Right renal pelvis (tissue), 4 donors: Measurements from ENCODE around the gene MRM2. TPM values are rescaled to one million over a fixed set of nuclear protein-coding genes. Genes with fewer than 3 reads are reported as not detected.
A peak's percentile ranks its signal among the peaks of the same experiment; 100 is the strongest.

Experiments used
- DNase-seq, 4 donors: peaks; one replicate each; pipeline ENCODE4 v3.0.0-alpha.2; 2013; ENCODE audit warnings: low read depth in 4 of 4, low spot score in 3 of 4, missing footprints in 1 of 4
- polyA plus RNA-seq, 4 donors: library from polyadenylated mRNA; unstranded; fragments of 120-200 nt; gene quantifications; one replicate each; pipeline ENCODE4 v1.2.1, GENCODE V29; 2013; ENCODE audit not compliant: insufficient read length in 4 of 4

The MRM2 gene
- polyA plus RNA-seq = 10 to 100 TPM; 36.4 to 39.9 (median 38.8) TPM

DNA sequence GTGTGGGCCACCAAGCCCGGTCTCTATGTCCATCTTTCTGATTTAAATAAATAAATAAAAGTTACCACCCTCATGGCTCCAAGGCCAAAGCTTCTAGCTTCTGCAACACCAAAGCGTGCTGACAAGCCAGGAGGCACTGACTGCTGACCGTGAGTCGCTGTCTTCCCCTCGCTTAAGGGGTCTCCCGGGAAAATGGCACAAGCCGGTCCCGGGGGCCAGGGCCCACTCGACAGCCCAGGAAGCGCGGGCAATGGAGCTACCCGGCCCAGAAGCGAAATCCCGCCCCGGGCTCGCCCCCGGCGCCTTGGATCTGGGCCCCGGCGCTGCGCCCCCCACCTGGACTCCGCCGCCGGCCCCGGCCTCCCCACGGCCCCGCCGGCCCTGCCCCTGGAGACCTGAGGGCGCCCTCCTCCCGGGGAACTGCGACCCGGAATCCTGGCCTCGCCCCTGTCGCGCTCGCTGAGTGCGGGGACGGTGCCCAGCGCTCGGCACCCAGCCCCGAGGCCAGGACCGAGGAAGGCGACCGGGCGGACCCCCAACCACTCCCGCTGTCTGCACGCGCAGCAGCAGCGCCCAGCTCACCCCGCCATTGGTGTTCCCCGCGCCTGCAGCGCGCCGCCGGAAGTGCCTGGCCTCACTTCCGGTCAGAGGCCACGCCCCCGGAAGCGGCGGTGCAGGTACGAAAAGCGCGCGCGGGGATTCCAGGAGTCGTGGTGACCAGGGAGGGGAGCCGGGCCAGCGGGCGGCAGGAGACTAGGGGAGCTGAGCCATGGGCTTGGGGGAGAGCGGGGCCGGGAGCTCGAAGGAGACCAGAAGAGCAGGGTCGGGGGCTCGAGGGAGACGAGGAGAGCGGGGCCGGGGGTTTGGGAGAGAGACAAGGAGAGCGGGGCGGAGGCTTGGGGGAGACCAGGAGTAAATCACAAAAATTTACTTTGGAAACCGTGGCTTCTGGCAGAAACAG, at the start of gene MRM2, which contains the start of gene NUDT1:
Gene MRM2, minus strand, starts transcription at position 626 of the 961 bp plus-strand sequence. Its CDS starts 36 bp downstream, at position 590.
Gene NUDT1, plus strand, starts transcription at position 647 of the 961 bp plus-strand sequence. CDS start 2,349 bp downstream, outside the sequence.
- DNase-seq = peak; percentile 52 to 70 (median 68)

DNA sequence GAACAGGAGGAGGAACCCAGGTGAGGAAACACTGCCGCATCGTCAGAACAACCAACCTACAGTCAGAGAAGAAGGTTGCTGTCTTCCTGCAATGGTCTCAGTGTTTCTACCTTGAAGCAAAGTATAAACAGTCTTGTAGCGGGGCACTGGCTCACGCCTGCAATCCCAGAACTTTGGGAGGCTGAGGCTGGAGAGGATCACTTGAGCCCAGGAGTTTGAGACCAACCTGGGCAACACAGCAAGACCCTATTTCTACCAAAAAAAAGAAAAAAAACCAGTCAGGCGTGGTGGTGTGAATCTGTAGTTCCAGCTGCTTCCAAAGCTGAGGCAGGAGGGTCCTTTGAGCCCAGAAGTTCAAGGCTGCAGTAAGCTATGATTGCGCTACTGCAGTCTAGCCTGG, 48.9 kb upstream of the MRM2 start:
- no peak for DNase-seq

DNA sequence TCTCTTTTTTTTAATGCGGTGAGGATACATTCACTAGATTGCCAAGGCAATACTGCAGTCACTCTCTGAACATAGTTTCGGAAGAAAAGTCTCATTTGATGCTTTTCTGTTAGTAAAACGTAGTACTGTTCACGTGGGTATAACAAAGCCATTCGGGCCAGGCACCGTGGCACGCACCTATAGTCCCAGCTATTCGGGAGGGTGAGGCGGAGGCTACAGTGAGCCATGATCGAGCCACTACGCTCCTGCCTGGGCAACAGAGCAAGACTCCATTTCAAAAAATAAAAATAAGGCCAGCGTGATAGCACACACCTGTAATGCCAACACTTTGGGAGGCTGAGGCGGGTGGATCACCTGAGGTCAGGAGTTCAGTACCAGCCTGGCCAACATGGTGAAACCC, 47.6 kb upstream of the MRM2 start:
- DNase-seq = no peak

- no peak for DNase-seq
Observed at GRCh38 chr7:2289111-2289586, 47.1 kb upstream of the MRM2 start.

DNA sequence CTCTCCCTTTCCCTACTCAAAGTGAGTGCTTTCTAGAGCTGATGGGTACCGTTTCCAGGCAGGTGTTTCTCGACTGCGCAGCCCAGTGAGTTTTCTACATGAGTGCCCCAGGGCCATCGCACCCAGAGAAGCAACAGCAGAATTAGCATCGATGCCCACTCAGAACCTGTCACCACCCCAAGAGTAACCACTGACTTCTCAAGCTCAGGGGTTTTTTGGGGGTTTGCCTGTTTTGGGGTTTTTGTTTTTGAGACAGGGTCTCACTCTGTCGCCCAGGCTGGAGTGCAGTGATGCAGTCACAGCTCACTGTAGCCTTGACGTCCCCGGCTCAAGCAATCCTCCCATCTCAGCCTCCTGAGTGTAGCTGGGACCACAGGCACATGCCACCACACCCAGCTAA, 46.5 kb upstream of the MRM2 start:
- no peak for DNase-seq

- DNase-seq = no peak
Observed at GRCh38 chr7:2287745-2288144, 45.7 kb upstream of the MRM2 start.

- DNase-seq = no peak
Observed at GRCh38 chr7:2283074-2283473, 41.1 kb upstream of the MRM2 start.

- peak in 1 of 4 donors; percentile 51 for DNase-seq
Observed at GRCh38 chr7:2282185-2282751, 40.3 kb upstream of the MRM2 start.

DNA sequence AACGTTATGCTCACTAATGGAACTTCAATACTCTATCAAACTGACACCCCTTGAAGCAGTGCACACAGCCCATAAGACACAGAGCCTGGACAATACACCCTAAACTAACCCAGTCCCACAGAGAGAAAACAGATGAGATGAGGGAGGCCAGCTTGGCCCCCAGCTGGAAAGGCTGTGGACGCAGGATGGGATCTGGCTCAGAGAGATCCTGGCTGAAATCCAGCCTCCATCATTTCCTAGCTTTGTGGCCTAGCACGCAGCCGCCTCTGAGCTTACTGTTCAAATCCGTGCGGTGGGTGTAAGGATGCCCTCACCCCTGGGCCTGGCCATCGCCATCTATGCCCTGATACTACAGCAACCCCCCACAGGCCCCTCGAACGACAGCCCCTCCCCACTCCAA, 39.5 kb upstream of the MRM2 start:
- no peak for DNase-seq

DNA sequence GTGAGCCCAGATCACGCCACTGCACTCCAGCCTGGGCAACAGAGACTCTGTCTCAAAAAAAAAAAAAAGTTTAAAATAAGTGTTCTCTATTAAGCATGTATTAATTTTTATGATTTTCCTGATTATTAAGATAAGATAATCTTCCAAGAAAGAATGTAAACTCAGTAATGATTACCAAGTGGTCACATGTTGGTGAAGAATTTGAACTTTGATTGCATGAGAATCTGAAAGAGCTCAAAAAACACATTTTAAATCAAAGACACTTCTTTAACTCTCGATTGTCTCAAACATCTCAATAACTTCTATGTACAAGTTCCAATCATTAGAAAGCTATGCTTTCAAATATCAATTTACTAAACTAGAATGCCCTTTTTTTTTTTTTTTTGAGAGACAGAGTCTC, 38.4 kb upstream of the MRM2 start:
- no peak for DNase-seq

DNA sequence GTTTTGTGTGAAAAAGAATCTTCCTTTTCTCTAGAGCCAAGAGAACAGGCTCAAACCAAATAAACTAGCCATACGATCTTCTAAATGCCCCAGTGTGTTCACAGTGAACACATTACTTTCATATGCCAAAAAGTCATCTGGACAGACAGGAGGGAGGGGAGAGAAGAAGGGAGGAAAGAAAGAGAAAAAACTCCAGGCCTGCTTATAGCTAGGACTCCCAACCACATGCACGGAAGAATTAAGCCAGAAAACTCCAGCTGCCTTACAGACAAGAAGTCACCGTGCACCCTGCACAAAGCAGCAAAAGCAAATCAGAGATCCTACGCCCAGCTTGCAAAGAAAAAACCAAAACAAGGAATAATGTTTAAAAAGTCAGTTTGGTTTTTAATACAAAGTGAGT, 37.9 kb upstream of the MRM2 start:
- no peak for DNase-seq

DNA sequence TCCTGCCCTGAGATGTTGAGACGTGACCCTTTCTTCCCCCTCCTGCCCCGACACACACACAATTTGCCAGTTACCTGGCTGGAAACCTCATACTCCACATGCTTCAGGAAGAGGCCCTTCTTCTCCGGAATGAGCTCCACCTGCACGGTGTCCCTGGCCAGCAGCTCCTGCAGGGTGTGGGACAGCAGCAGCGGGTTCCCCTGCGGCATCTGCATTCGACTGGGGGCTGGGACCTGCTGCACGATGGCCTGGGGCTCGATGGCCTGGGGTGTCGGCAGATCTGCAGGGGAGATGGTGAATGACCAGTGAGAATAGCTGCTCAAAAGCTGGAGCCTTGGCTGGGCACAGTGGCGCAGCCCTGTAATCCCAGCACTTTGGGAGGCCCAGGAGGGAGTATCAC, 36.0 kb upstream of the MRM2 start:
- DNase-seq = no peak

- no peak for DNase-seq
Observed at GRCh38 chr7:2276107-2276506, 34.1 kb upstream of the MRM2 start.

DNA sequence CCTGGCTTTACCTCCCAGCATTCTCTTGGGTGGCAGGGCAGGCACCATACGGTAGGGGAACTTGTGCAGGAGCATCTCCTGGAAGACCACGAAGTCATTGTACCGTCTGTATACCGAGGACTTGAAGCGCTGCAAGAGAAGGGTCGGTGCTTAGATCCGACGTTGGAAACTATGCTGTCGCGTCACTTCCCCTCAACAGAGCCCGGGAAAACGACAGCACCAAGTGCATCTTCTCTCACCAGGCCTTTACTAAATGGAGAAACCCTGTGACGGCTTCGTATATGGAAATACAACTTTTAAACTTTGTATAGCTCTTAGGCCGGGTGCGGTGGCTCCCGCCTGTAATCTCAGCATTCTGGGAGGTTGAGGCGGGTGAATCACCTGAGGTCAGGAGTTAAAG, 33.1 kb upstream of the MRM2 start:
- DNase-seq = no peak

GRCh38 chr7:2274666-2275065, 32.7 kb upstream of the MRM2 start:
- DNase-seq = no peak

DNA sequence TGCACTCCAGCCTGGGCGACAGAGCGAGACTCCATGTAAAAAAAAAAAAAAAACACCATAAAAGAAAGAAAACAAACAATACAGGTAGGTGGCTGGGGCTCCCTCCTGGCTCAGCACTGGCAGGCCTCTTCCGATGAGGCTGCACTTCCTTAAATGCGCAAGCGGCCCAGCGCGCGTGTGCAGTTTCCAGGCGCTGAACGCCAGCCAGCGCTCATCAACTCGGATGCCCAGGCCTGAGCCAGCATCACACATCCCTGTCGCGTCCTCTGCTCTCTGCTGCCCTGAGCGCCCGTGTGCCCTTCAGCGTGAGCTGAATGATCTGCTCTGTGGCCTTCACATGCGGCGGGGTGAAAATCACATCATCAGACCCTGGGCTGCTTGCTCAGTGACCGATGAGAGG, 31.9 kb upstream of the MRM2 start:
- DNase-seq = no peak

DNA sequence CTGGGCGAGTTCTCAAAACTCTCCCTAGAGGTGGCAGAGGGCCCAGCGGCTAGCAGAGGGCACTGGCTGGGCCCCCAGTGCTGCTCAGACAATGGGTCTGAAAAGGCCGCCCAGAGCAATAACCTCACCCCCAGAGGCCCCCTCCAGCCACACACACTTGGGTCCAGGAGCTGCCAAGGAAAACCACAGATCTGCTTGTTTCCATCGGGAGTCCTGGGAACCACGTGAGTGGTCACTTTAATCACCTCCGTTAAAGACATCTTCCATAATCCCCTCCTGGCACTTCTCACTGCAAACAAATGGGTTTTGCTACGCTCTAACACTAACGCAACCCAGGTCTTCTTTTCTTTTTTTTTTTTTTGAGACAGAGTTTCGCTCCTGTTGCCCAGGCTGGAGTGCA, 30.0 kb upstream of the MRM2 start:
- DNase-seq = no peak

- no peak for DNase-seq
Observed at GRCh38 chr7:2271273-2272026, 29.4 kb upstream of the MRM2 start.

- no peak for DNase-seq
Observed at GRCh38 chr7:2270495-2270894, 28.5 kb upstream of the MRM2 start.

DNA sequence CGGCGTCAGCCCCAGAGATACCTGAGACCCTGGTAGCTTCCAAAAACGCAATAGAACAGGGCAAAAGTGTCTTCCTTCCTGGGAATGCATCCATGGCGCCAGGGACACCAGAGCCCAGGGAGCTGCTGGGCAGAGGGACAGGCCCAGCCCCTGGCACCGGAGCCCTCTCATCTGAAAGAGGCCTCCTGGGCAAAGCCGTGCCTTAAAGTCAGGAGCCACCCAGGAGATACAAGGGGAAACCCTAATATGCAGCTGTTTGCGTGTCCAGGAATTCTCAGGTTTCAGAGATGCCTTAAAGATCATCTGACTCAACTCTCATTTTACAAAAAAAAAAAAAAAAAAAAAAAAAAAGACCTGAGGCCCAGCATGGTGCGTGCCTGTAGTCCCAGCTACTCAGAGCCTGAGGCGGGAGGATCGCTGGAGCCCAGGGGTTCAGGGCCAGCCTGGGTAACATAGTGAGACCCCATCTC, 28.0 kb upstream of the MRM2 start:
- no peak for DNase-seq
